Epidermal melanocyte (primary cell): ENCODE measurements around the gene PJA1.

Experiments used
- DNase-seq: peaks from one replicate; pipeline ENCODE4 v3.0.0; 2011; ENCODE audit warnings: low spot score; ENCODE audit not compliant: insufficient read length

The PJA1 gene

GRCh38 chrX:69170319-69170718, 5.1 kb upstream of the PJA1 start:
- DNase-seq = no peak

GRCh38 chrX:69163936-69164741, 1.1 kb downstream of the PJA1 start:
- no peak for DNase-seq

GRCh38 chrX:69162361-69162865, 2.8 kb downstream of the PJA1 start:
- DNase-seq = no peak

GRCh38 chrX:69161786-69162349, 3.4 kb downstream of the PJA1 start:
- no peak for DNase-seq

GRCh38 chrX:69161371-69161770, 3.9 kb downstream of the PJA1 start:
- no peak for DNase-seq

- DNase-seq = no peak
Observed at GRCh38 chrX:69158166-69158980, 6.9 kb downstream of the PJA1 start.

GRCh38 chrX:69156638-69157037, 8.6 kb downstream of the PJA1 start:
- DNase-seq = no peak

- no peak for DNase-seq
Observed at GRCh38 chrX:69155786-69156520, 9.3 kb downstream of the PJA1 start.

- DNase-seq = no peak
Observed at GRCh38 chrX:69154051-69154450, 11.2 kb downstream of the PJA1 start.

GRCh38 chrX:69153060-69153730, 12.1 kb downstream of the PJA1 start:
- DNase-seq = no peak

GRCh38 chrX:69152417-69152841, 12.8 kb downstream of the PJA1 start:
- no peak for DNase-seq

- no peak for DNase-seq
Observed at GRCh38 chrX:69151866-69152284, 13.4 kb downstream of the PJA1 start.

GRCh38 chrX:69150281-69150960, 14.8 kb downstream of the PJA1 start:
- no peak for DNase-seq

- no peak for DNase-seq
Observed at GRCh38 chrX:69149466-69150280, 15.6 kb downstream of the PJA1 start.

GRCh38 chrX:69148946-69149345, 16.3 kb downstream of the PJA1 start:
- DNase-seq = no peak

- no peak for DNase-seq
Observed at GRCh38 chrX:69146739-69147138, 18.5 kb downstream of the PJA1 start.

- no peak for DNase-seq
Observed at GRCh38 chrX:69145714-69146113, 19.5 kb downstream of the PJA1 start.

GRCh38 chrX:69144838-69145680, 20.2 kb downstream of the PJA1 start:
- DNase-seq = no peak
